ENCODE results near the gene UBE2E1.
"Not testable (repeated sequence)": the region's sequence is repeated elsewhere in the genome, so short reads cannot be mapped to it uniquely, and the experiment has no call there.

The UBE2E1 gene

GRCh38 chr3:23859012-23859743, 53.4 kb downstream of the UBE2E1 start:
- DNase-seq, result no peak

DNA sequence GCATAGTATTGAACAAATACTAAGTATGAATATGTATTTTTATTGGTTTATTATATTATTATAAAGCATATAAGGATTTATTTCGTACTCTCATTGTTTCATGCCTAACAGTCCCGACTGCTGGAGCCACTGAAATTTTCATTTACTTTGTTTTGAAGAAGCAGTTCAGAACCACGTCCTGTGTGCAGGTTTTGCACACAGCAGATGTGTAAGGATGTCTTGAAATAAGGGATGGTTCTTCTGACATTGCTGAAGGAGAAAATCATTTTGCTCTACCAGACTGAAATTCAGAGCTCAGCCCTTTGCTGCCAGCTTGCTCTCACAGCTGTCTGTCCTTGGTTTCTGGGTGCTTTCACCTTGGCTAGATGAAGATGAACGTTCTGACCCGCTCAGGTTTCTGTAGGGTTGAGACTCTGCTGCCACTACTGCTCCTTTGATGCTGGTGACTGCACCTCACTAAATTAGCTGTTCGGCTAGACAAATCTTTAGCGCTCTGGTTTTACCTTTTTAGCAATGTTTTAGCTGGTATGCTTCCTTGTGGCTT, 54.2 kb downstream of the UBE2E1 start:
- DNase-seq, result no peak

DNA sequence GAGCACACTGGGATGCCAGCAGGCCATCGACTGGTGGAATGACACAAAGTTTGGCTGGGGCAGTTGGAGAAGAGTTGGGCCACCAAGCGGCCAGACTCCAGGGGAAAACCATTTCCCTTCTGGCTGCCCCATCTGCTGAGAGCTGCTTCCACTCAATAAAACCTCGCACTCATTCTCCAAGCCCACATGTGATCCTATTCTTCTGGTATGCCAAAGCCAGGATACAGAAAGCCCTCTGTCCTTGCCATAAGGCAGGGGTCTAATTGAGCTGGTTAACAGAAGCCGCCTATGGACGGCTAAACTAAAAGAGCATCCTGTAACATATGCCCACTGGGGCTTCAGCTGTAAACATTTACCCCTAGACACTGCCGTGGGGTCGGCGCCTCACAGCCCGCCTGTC, 55.9 kb downstream of the UBE2E1 start:
- no peak for DNase-seq

GRCh38 chr3:23863060-23863459, 57.3 kb downstream of the UBE2E1 start:
- DNase-seq, result no peak

GRCh38 chr3:23864931-23865330, 59.2 kb downstream of the UBE2E1 start:
- DNase-seq, result no peak

- DNase-seq, result no peak
Observed at GRCh38 chr3:23865595-23866396, 60.0 kb downstream of the UBE2E1 start.

DNA sequence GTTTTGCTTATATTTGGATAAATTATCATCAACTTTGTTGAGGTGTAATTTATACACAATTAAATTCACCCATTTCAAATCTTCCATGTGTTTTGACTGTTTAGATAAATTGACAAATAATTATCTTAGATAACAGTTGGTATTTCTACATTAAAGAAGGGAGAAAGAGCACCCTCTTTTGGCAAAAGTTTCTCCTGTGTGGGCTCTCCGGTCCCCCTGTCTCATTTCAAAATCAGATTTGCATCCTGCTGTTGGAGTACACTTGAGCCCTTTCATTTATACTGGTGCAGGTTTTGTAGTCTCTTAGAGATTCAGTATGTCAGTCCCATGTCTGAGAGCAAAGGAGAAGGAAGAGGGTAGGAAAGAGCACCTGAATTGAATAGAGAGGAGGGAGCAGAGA, 61.6 kb downstream of the UBE2E1 start:
- DNase-seq, result no peak

DNA sequence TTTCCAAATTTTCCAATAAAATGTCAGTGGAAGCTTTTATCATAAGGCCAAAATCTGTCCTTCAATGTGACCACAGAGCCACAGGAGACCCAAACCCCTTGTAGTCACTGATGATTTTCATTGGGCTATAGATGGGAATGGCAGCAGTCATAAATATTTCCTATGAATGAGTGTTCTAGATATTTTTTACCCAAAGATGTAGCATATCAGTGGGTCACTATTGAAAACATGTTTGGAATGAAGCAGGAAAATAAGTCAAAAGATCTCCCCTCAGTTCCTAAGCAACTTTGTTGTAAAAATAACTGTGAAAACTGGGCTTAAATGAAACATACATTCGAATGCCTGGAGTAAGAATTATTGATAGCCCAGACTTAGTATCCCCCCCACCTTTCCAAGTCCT, 62.1 kb downstream of the UBE2E1 start:
- no peak for DNase-seq

- no peak for DNase-seq
Observed at GRCh38 chr3:23869977-23870662, 64.4 kb downstream of the UBE2E1 start.

DNA sequence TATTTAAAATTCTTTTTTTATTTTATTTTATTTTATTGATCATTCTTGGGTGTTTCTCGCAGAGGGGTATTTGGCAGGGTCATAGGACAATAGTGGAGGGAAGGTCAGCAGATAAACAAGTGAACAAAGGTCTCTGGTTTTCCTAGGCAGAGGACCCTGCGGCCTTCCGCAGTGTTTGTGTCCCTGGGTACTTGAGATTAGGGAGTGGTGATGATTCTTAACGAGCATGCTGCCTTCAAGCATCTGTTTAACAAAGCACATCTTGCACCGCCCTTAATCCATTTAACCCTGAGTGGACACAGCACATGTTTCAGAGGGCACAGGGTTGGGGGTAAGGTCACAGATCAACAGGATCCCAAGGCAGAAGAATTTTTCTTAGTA, 64.9 kb downstream of the UBE2E1 start:
- not testable (repeated sequence) for DNase-seq

DNA sequence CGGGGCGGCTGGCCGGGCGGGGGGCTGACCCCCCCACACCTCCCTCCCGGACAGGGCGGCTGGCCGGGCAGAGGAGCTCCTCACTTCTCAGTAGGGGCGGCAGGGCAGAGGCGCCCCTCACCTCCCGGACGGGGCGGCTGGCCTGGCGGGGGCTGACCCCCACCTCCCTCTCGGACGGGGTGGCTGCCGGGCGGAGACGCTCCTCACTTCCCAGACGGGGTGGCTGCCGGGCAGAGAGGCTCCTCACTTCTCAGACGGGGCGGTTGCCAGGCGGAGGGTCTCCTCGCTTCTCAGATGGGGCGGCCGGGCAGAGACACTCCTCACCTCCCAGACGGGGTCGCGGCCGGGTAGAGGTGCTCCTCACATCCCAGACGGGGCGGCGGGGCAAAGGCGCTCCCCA, 65.6 kb downstream of the UBE2E1 start:
- not testable (repeated sequence) for DNase-seq

DNA sequence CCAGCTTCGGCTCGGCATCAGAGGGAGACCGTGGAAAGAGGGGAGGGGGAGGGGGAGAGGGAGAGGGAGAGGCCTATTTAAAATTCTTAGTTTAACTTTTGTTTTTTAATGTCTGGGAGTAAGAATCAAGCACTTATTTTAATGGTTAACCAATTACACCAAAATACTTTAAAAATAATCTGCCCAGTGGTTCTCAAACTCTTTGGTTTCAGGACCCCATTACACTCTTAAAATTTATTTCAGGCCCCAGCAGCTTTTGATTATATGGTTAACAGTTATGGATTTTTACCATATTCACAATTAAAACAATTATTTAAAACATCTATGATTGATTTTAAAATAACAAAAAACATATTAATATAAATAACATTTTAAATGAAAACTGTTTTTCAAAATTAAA, 66.6 kb downstream of the UBE2E1 start:
- no peak for DNase-seq

DNA sequence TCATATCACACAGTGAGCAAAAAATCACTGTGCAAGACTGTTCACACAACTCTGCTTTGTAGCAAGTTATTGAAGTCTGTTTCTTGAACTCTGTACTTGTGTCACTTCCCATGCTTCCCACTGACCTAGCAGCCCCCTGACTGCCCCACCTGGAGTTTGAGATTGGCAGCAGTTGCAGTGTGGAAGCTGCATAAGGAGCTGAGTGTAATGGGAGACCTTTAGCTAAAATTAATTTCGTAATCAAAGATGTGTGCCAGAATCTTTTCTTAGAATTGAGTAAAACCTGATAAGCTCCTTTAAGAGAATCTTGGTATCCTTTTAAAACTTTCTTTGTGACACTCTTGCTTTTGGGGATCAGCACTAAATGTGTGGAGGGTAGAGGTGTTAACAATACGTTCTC, 68.2 kb downstream of the UBE2E1 start:
- DNase-seq, result no peak

- no peak for DNase-seq
Observed at GRCh38 chr3:23874359-23875112, 68.8 kb downstream of the UBE2E1 start.

DNA sequence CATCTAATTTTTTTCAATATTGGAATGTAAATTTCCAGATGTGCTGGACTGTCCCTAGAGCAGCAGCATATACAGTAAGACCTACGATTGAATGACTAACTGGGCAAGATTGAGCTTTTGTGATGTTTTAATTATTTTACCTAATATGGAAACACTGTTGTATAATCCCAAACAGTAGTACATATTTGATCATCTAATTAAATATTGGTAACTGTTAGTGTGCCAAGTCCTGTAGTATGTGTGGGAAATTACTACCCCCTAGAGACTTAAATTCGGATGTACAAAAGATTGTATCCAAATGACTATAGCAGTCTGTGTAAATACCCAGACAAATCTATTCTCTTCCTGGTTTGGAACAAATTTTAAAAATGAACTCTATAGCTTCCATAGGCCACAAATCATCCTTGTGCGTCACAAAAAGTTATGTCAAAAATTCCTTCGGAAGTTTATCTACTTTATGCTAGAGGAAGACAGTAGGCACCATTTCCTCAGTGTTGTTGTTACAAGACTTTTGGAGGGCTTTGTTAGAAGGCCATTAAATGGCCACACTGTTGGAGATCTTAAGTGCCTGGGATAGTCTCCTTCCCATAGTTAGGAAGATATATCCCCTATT, 69.5 kb downstream of the UBE2E1 start:
- DNase-seq, result no peak

GRCh38 chr3:23876923-23877322, 71.2 kb downstream of the UBE2E1 start:
- no peak for DNase-seq

GRCh38 chr3:23877329-23877980, 71.7 kb downstream of the UBE2E1 start:
- no peak for DNase-seq

DNA sequence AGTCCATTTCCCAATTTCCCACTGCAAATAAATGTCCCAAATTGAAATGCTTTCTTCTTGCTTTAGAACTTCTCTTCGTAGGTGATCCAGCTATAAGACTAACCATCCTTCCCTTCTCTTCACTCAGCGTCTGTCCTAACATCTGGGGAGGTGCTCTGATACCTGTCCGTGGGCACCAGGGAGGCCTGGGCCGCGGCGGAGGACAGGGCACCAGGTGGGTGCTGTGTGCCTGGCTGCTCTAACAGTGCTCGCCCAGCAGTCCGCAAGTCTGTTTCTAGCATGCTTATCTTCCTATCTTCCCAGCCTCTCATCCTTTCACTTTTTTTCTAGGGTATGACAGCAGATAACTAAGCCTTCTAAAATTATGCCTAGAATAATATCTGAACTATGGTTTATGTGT, 73.7 kb downstream of the UBE2E1 start:
- DNase-seq, result no peak

DNA sequence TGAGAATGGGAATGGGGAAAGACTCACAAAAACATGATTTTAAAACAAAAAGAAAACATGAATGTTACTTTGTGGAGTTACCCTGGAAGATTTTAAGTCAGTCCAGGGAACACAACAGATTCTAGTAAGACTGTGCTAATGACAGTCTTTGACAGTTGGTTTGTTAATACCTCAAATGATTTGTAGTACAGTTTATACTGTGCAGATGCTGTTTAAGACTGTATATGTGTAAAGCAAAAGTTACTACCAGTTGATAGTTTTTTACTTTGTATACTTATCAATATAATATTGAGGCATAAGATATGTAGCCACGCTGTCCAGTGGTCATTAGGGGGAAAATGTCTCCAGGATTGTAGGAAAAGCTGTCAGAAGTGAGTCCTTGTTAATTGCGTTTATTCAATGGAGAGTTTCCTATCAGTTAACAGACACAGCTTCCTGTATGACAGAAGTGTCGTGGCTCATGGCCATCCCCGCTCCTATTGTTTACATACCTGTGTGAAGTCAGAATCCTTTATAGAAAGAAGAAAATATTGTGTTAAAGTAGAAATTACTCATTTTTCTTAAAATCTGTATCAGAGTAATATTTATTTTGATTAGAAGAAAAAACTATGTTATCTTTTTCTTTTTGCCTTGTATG, 75.1 kb downstream of the UBE2E1 start:
- no peak for DNase-seq

DNA sequence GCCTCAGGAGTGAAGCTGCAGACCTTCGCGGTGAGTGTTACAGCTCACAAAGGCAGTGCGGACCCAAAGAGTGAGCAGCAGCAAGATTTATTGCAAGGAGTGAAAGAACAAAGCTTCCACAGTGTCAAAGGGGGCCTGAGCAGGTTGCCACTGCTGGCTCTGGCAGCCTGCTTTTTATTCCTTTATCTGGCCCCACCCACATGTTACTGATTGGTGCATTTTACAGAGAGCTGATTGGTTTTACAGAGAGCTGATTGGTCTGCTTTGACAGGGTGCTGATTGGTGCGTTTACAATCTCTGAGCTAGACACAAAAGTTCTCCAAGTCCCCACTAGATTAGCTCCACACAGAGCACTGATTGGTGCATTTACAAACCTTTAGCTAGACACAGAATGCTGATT, 76.2 kb downstream of the UBE2E1 start:
- not testable (repeated sequence) for DNase-seq

GRCh38 chr3:23882487-23882918, 76.7 kb downstream of the UBE2E1 start:
- no peak for DNase-seq

Measured in CD4-positive, alpha-beta T cell treated with Interleukin-10 for 1 hour (primary cell).